Measurements from ENCODE around the gene ZNF326.

The ZNF326 gene

GRCh38 chr1:89994805-89995597 lies at the start of gene ZNF326:
TSS of gene ZNF326 (plus strand) at chr1:89995110. CDS start at chr1:89995258, 148 bp downstream.
- Mint-ChIP-seq H3K36me3 (peaks cover 16% of the 10 kb centered on the region), H3K27ac (peak within 1 kb of the TSS; percentile 93), H3K27me3 (peaks cover 4% of the 10 kb centered on the region), H3K9me3 (no peaks in the 10 kb centered on the region), H3K4me1 (peaks cover 32% of the 10 kb centered on the region), H3K4me3 (peak within 1 kb of the TSS; percentile 94)
- DNase-seq = peak; percentile 94
- CTCF ChIA-PET = interaction anchor here (1.0 kb wide), 1 partner anchor 214 kb away, joined by 5 read pairs; no protein-coding TSS in a partner anchor

- DNase-seq = no peak
- Mint-ChIP-seq H3K9me3 (no peaks in the 10 kb centered on the region), H3K27ac (no peak overlapping the region), H3K27me3 (no peaks in the 10 kb centered on the region), H3K4me3 (no peak overlapping the region), H3K36me3 (no peaks in the 10 kb centered on the region), H3K4me1 (no peaks in the 10 kb centered on the region)
- CTCF ChIA-PET = interaction anchor here (0.6 to 1.9 kb wide), 2 partner anchors 16 to 103 kb away, joined by 3 to 5 read pairs; no protein-coding TSS in a partner anchor
Measured at GRCh38 chr1:89945852-89946476, 48.9 kb upstream of the ZNF326 start.

- Mint-ChIP-seq H3K27me3 (no peaks in the 10 kb centered on the region), H3K27ac (no peak overlapping the region), H3K36me3 (no peaks in the 10 kb centered on the region), H3K4me3 (no peak overlapping the region), H3K4me1 (no peaks in the 10 kb centered on the region), H3K9me3 (no peaks in the 10 kb centered on the region)
- CTCF ChIA-PET = interaction anchor here (1.9 kb wide), 1 partner anchor 103 kb away, joined by 5 read pairs; no protein-coding TSS in a partner anchor
- DNase-seq = no peak
Measured at GRCh38 chr1:89946532-89946931, 48.4 kb upstream of the ZNF326 start.

GRCh38 chr1:89948722-89949345 lies 46.1 kb upstream of the ZNF326 start:
- no peaks in the 10 kb centered on the region for H3K27me3 Mint-ChIP-seq
- H3K27ac Mint-ChIP-seq = no peak overlapping the region
- CTCF ChIA-PET = no interaction called here
- peaks cover 13% of the 10 kb centered on the region for H3K4me1 Mint-ChIP-seq
- no peak overlapping the region for H3K4me3 Mint-ChIP-seq
- H3K9me3 Mint-ChIP-seq = no peaks in the 10 kb centered on the region
- DNase-seq = no peak
- no peaks in the 10 kb centered on the region for H3K36me3 Mint-ChIP-seq

- Mint-ChIP-seq H3K9me3 (no peaks in the 10 kb centered on the region), H3K4me3 (no peak overlapping the region), H3K36me3 (no peaks in the 10 kb centered on the region), H3K27ac (no peak overlapping the region), H3K4me1 (peaks cover 23% of the 10 kb centered on the region), H3K27me3 (no peaks in the 10 kb centered on the region)
- DNase-seq = no peak
- CTCF ChIA-PET = interaction anchor here (1.3 kb wide), 1 partner anchor 146 kb away, joined by 3 read pairs; no protein-coding TSS in a partner anchor
Measured at GRCh38 chr1:89949991-89950624, 44.8 kb upstream of the ZNF326 start.

- no peak for DNase-seq
- H3K27ac Mint-ChIP-seq = no peak overlapping the region
- CTCF ChIA-PET = interaction anchor here (1.3 kb wide), 1 partner anchor 146 kb away, joined by 3 read pairs; no protein-coding TSS in a partner anchor
- H3K4me3 Mint-ChIP-seq = no peak overlapping the region
- peaks cover 1% of the 10 kb centered on the region for H3K36me3 Mint-ChIP-seq
- H3K4me1 Mint-ChIP-seq = peaks cover 29% of the 10 kb centered on the region
- no peaks in the 10 kb centered on the region for H3K9me3 Mint-ChIP-seq
- H3K27me3 Mint-ChIP-seq = no peaks in the 10 kb centered on the region
Measured at GRCh38 chr1:89950703-89951102, 44.2 kb upstream of the ZNF326 start.

GRCh38 chr1:89951766-89952604 lies 42.9 kb upstream of the ZNF326 start:
- peaks cover 37% of the 10 kb centered on the region for H3K4me1 Mint-ChIP-seq
- no peaks in the 10 kb centered on the region for H3K9me3 Mint-ChIP-seq
- no peaks in the 10 kb centered on the region for H3K27me3 Mint-ChIP-seq
- H3K27ac Mint-ChIP-seq = no peak overlapping the region
- CTCF ChIA-PET = interaction anchor here (1.5 kb wide), 2 partner anchors 147 to 172 kb away, joined by 3 read pairs; no protein-coding TSS in a partner anchor
- H3K4me3 Mint-ChIP-seq = no peak overlapping the region
- DNase-seq = no peak
- H3K36me3 Mint-ChIP-seq = peaks cover 1% of the 10 kb centered on the region

- Mint-ChIP-seq H3K27me3 (no peaks in the 10 kb centered on the region), H3K9me3 (no peaks in the 10 kb centered on the region), H3K36me3 (peaks cover 3% of the 10 kb centered on the region), H3K27ac (no peak overlapping the region), H3K4me3 (no peak overlapping the region), H3K4me1 (peaks cover 44% of the 10 kb centered on the region)
- CTCF ChIA-PET = interaction anchor here (1.5 to 1.7 kb wide), 3 partner anchors 148 to 173 kb away, joined by 3 to 5 read pairs (median 3); no protein-coding TSS in a partner anchor
- DNase-seq = no peak
Measured at GRCh38 chr1:89952605-89953130, 42.2 kb upstream of the ZNF326 start.

- Mint-ChIP-seq H3K36me3 (peaks cover 3% of the 10 kb centered on the region), H3K27me3 (no peaks in the 10 kb centered on the region), H3K4me1 (peaks cover 49% of the 10 kb centered on the region), H3K27ac (no peak overlapping the region), H3K9me3 (no peaks in the 10 kb centered on the region), H3K4me3 (no peak overlapping the region)
- peak; percentile 24 for DNase-seq
- CTCF ChIA-PET = interaction anchor here (0.8 to 1.7 kb wide), 5 partner anchors 36 to 173 kb away, joined by 3 to 5 read pairs (median 3); no protein-coding TSS in a partner anchor
Measured at GRCh38 chr1:89953131-89953626, 41.7 kb upstream of the ZNF326 start.

- peak; percentile 23 for DNase-seq
- peaks cover 3% of the 10 kb centered on the region for H3K36me3 Mint-ChIP-seq
- peaks cover 2% of the 10 kb centered on the region for H3K9me3 Mint-ChIP-seq
- H3K4me3 Mint-ChIP-seq = no peak overlapping the region
- peak overlapping the region; percentile 69 for H3K27ac Mint-ChIP-seq
- no peaks in the 10 kb centered on the region for H3K27me3 Mint-ChIP-seq
- H3K4me1 Mint-ChIP-seq = peaks cover 55% of the 10 kb centered on the region
- CTCF ChIA-PET = interaction anchor here (0.8 to 1.8 kb wide), 4 partner anchors 35 to 172 kb away, joined by 3 to 5 read pairs (median 4); no protein-coding TSS in a partner anchor
Measured at GRCh38 chr1:89953929-89954328, 41.0 kb upstream of the ZNF326 start.

- Mint-ChIP-seq H3K27ac (no peak overlapping the region), H3K27me3 (no peaks in the 10 kb centered on the region), H3K4me1 (peaks cover 60% of the 10 kb centered on the region), H3K4me3 (no peak overlapping the region), H3K36me3 (peaks cover 4% of the 10 kb centered on the region), H3K9me3 (peaks cover 7% of the 10 kb centered on the region)
- no peak for DNase-seq
- CTCF ChIA-PET = interaction anchor here (1.8 kb wide), 1 partner anchor 150 kb away, joined by 4 read pairs; no protein-coding TSS in a partner anchor
Measured at GRCh38 chr1:89954401-89954800, 40.5 kb upstream of the ZNF326 start.

GRCh38 chr1:89955311-89956205 lies 39.4 kb upstream of the ZNF326 start:
- CTCF ChIA-PET = interaction anchor here (0.6 to 1.8 kb wide), 3 partner anchors 13 to 151 kb away, joined by 3 to 5 read pairs (median 4); no protein-coding TSS in a partner anchor
- DNase-seq = no peak
- Mint-ChIP-seq H3K27ac (no peak overlapping the region), H3K36me3 (peaks cover 6% of the 10 kb centered on the region), H3K9me3 (peaks cover 8% of the 10 kb centered on the region), H3K27me3 (no peaks in the 10 kb centered on the region), H3K4me3 (no peak overlapping the region), H3K4me1 (peaks cover 62% of the 10 kb centered on the region)
